ENCODE results near the gene TRAF7. TPM values are rescaled to one million over a fixed set of nuclear protein-coding genes. Genes with fewer than 3 reads are reported as not detected.

TRAF7 gene
- polyA plus RNA-seq, 3 donors = 5.9 to 41.9 (median 6.7) TPM

DNA sequence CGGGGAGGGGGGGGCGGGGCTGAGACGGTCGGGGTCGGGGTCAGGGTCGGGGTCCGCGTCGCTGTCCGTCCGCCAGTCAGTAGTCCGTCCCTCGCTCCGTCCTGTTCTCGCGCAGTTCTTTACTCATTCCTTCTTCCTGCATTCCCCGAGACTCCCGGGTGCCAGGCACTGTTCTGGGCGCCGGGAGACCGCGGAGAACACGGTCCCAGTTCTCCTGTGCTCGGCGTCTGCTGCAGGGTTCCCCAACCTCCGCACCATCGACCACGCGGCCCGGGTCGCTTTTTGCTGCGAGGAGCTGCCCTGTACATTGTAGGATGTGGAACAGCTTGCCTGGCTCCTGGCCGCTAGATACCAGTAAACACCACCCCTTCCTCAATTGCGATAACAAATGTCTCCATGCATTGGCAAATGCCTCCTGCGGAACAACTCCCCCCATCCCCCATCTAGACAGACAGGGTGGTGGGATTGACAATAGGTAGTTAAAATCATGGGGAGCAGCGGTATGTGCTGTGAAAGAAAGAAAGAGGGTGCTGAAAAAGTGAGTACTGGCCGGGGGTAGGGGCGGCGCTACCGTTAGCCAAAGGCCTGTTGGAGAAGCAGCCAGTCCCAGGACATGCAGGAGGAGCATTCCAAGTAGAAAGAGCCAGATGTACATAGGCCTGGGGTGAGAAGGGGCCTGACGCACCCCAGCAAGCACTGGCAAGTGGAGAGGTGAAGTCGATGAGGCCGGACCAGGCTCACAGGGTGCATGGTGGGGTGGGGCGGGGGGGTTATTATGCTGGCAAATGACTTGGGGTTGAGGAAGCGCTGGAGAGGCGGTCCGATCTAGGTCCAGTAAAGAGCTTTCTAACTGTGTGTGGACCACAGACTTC, 631 bp downstream of the TRAF7 start:
- DNase-seq = peak in 1 of 3 donors; percentile 26
- peaks cover 9 to 12% of the 10 kb centered on the region in 2 donors for H3K36me3 Mint-ChIP-seq
- Histone ChIP-seq H3K9me3 (replicated peaks in 1 of 2; ENCODE audit: control insufficient read depth in 1 of 2, insufficient read depth in 1 of 2, low read length in 2 of 2) (no peaks in the 10 kb centered on the region), H3K9ac (ENCODE audit: insufficient read depth, low read length, poor library complexity, severe bottlenecking) (peak overlapping the region; percentile 70), H2AFZ (ENCODE audit: insufficient read depth, low read depth, low read length, poor library complexity, severe bottlenecking) (peak overlapping the region; percentile 78), H4K20me1 (ENCODE audit: insufficient read depth, low read length) (peaks cover 89% of the 10 kb centered on the region), H3K4me2 (replicated peaks; ENCODE audit: extremely low read depth, low read length, poor library complexity, severe bottlenecking) (peak overlapping the region; percentile 89), H3K79me2 (ENCODE audit: insufficient read depth, low read length) (peaks cover 88% of the 10 kb centered on the region), H3K27me3 (ENCODE audit: control insufficient read depth in 2 of 2, insufficient read depth in 2 of 2, low read length in 2 of 2) (no peaks in the 10 kb centered on the region), H3K27ac (ENCODE audit: low read depth in 1 of 2, low read length in 2 of 2) (peak overlapping the region in 1 of 2 donors; percentile 78), H3K4me1 (ENCODE audit: control insufficient read depth in 1 of 2, insufficient read depth in 2 of 2, low read length in 2 of 2) (peaks cover 38 to 49% of the 10 kb centered on the region in 2 donors), H3K36me3 (replicated peaks in 1 of 2; ENCODE audit: control insufficient read depth in 1 of 2, insufficient read depth in 2 of 2, low read length in 2 of 2) (peaks cover under 1 to 7% of the 10 kb centered on the region in 2 donors), H3K4me3 (replicated peaks in 1 of 3; ENCODE audit: low read depth in 2 of 3, low read length in 3 of 3) (peak overlapping the region; percentile 59 to 97 (median 78))
- no peaks in the 10 kb centered on the region for H3K9me3 Mint-ChIP-seq
- TF ChIP-seq, protein P1, sequence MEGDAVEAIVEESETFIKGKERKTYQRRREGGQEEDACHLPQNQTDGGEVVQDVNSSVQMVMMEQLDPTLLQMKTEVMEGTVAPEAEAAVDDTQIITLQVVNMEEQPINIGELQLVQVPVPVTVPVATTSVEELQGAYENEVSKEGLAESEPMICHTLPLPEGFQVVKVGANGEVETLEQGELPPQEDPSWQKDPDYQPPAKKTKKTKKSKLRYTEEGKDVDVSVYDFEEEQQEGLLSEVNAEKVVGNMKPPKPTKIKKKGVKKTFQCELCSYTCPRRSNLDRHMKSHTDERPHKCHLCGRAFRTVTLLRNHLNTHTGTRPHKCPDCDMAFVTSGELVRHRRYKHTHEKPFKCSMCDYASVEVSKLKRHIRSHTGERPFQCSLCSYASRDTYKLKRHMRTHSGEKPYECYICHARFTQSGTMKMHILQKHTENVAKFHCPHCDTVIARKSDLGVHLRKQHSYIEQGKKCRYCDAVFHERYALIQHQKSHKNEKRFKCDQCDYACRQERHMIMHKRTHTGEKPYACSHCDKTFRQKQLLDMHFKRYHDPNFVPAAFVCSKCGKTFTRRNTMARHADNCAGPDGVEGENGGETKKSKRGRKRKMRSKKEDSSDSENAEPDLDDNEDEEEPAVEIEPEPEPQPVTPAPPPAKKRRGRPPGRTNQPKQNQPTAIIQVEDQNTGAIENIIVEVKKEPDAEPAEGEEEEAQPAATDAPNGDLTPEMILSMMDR (IDR thresholded peaks at IDR 0.05) = no peak
- H3K27ac Mint-ChIP-seq = peak overlapping the region; percentile 89 to 95 (median 90)
- peaks cover 51% of the 10 kb centered on the region for H3K4me1 Mint-ChIP-seq
- intact Hi-C loops (cut with micrococcal nuclease) = loop anchor here (2.0 to 10.0 kb wide), 5 partner anchors 49 to 349 kb away; partner anchors contain the start of genes MLST8 (in 2 of the 2), MSRB1 (in 1 of the 2), NTHL1 (in 1 of the 2) and TSC2 (in 1 of the 2)
- WGBS (ENCODE audit: insufficient coverage) = 12% methylated on average over 29 of the region's 47 CpGs
- peak overlapping the region; percentile 96 to 97 for H3K4me3 Mint-ChIP-seq
- H3K27me3 Mint-ChIP-seq (ENCODE audit: low read depth in 3 of 3) = peaks cover 0 to 2% (median 2%) of the 10 kb centered on the region in 3 donors

DNA sequence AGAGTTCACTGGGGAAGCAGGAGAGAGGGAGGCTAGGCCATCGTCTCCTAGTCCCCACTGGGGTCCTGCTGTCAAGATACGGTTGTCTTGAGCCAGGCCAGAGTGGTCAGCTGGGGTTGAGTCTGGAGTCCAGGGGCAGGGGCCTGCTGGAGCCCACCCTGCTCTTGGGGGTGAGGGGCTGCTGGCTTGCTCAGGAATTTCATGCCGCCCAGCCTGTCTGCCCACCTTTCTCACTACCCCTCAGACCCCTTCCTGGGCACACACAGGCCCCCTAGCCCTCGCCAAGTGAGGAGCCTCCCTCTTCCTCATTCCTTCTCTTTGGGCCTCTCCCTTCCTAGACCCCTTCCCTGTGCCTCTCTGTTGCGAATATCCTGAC, 1.3 kb downstream of the TRAF7 start:
- DNase-seq = no peak
- Mint-ChIP-seq H3K27me3 (ENCODE audit: low read depth in 3 of 3) (peaks cover 0 to 2% (median 0%) of the 10 kb centered on the region in 3 donors), H3K27ac (peak overlapping the region in 4 of 7 donors; percentile 18 to 48 (median 31)), H3K9me3 (no peaks in the 10 kb centered on the region), H3K4me1 (peaks cover 47% of the 10 kb centered on the region), H3K4me3 (peak overlapping the region; percentile 96 to 97), H3K36me3 (peaks cover 3 to 6% of the 10 kb centered on the region in 2 donors)
- 35% methylated on average over 3 of the region's 5 CpGs for WGBS (ENCODE audit: insufficient coverage)
- H3K79me2 ChIP-seq (ENCODE audit: insufficient read depth, low read length) = peaks cover 89% of the 10 kb centered on the region
- no peak overlapping the region for H2AFZ ChIP-seq (ENCODE audit: insufficient read depth, low read depth, low read length, poor library complexity, severe bottlenecking)
- peaks cover 0 to under 1% of the 10 kb centered on the region in 2 donors for H3K36me3 ChIP-seq (replicated peaks in 1 of 2; ENCODE audit: control insufficient read depth in 1 of 2, insufficient read depth in 2 of 2, low read length in 2 of 2)
- intact Hi-C loops (cut with micrococcal nuclease) = loop anchor here (5.0 to 10.0 kb wide), 4 partner anchors 50 to 348 kb away; partner anchors contain the start of genes MLST8 (in 1 of the 2), MSRB1 (in 1 of the 2), NTHL1 (in 1 of the 2) and TSC2 (in 1 of the 2)
- TF ChIP-seq, protein P1 (IDR thresholded peaks at IDR 0.05) = no peak
- peaks cover 38 to 49% of the 10 kb centered on the region in 2 donors for H3K4me1 ChIP-seq (ENCODE audit: control insufficient read depth in 1 of 2, insufficient read depth in 2 of 2, low read length in 2 of 2)
- H3K4me3 ChIP-seq (replicated peaks in 1 of 3; ENCODE audit: low read depth in 2 of 3, low read length in 3 of 3) = peak overlapping the region in 1 of 3 experiments; percentile 97
- no peaks in the 10 kb centered on the region for H3K27me3 ChIP-seq (ENCODE audit: control insufficient read depth in 2 of 2, insufficient read depth in 2 of 2, low read length in 2 of 2)
- peak overlapping the region in 1 of 2 donors; percentile 78 for H3K27ac ChIP-seq (ENCODE audit: low read depth in 1 of 2, low read length in 2 of 2)
- no peaks in the 10 kb centered on the region for H3K9me3 ChIP-seq (replicated peaks in 1 of 2; ENCODE audit: control insufficient read depth in 1 of 2, insufficient read depth in 1 of 2, low read length in 2 of 2)
- H3K9ac ChIP-seq (ENCODE audit: insufficient read depth, low read length, poor library complexity, severe bottlenecking) = peak overlapping the region; percentile 70
- peaks cover 89% of the 10 kb centered on the region for H4K20me1 ChIP-seq (ENCODE audit: insufficient read depth, low read length)
- H3K4me2 ChIP-seq (replicated peaks; ENCODE audit: extremely low read depth, low read length, poor library complexity, severe bottlenecking) = peak overlapping the region; percentile 89

Measured in CD14-positive monocyte (primary cell).